PC-3 (cell line): ENCODE measurements around the gene GJD3. TPM values are rescaled to one million over a fixed set of nuclear protein-coding genes. Genes with fewer than 3 reads are reported as not detected.

ENCODE experiments used
- ATAC-seq: fragments of 200-7000 bp; cut with Tn5 transposase; 2 replicates; pipeline ENCODE4 v1.9.1; 2020; ENCODE audit warnings: mild to moderate bottlenecking, moderate library complexity
- BruUV-seq: library from RNA; stranded (reverse); fragments of 400-500 nt; replicated peaks from 2 replicates; lab custom pipeline; 2021; lab: Mats Ljungman, UMichigan
- CTCF ChIA-PET: fragments of 300-600 bp; sonication (Branson Sonifier 250); formaldehyde crosslinking; loops from one replicate; lab custom pipeline; 2022; ENCODE audit warnings: antibody characterized with exemption; lab: Charles Lee
- POLR2A ChIA-PET: fragments of 300-600 bp; sonication (Branson Sonifier 250); formaldehyde crosslinking; loops from one replicate; lab custom pipeline; 2022; ENCODE audit warnings: antibody characterized with exemption; ENCODE audit not compliant: unreplicated experiment; lab: Charles Lee
- DNase-seq: peaks from one replicate; pipeline ENCODE4 v3.0.0-alpha.2; 2015
- H2AFZ ChIP-seq: fragments of 300-600 bp; sonication (generic); 2 replicates; pipeline ENCODE4 v1.6.0; 2016; ENCODE audit warnings: antibody characterized with exemption, low read length
- H3F3A ChIP-seq: fragments of 300-600 bp; sonication (generic); one replicate; pipeline ENCODE4 v1.6.0; 2017; ENCODE audit warnings: antibody characterized with exemption, low read length, control low read depth, mild to moderate bottlenecking; ENCODE audit not compliant: unreplicated experiment
- H3K27ac ChIP-seq: fragments of 300-600 bp; sonication (generic); 2 replicates; pipeline ENCODE4 v1.5.1; 2016; ENCODE audit warnings: mild to moderate bottlenecking, low read length
- H3K27me3 ChIP-seq: fragments of 300-600 bp; sonication (generic); 2 replicates; pipeline ENCODE4 v1.6.1; 2016; ENCODE audit warnings: low read length, mixed read lengths
- H3K36me3 ChIP-seq: fragments of 300-600 bp; sonication (generic); 2 replicates; pipeline ENCODE4 v1.6.1; 2016; ENCODE audit warnings: low read depth, mixed run types, low read length, mixed read lengths
- H3K4me1 ChIP-seq: fragments of 300-600 bp; sonication (generic); 2 replicates; pipeline ENCODE4 v1.5.1; 2016; ENCODE audit warnings: low read length; ENCODE audit not compliant: insufficient read depth
- H3K4me2 ChIP-seq: fragments of 300-600 bp; sonication (generic); 2 replicates; pipeline ENCODE4 v1.6.0; 2016; ENCODE audit warnings: low read length
- H3K4me3 ChIP-seq: fragments of 300-600 bp; sonication (generic); 2 replicates; pipeline ENCODE4 v1.5.1; 2016; ENCODE audit warnings: mild to moderate bottlenecking, low read length, mixed read lengths
- H3K79me2 ChIP-seq: fragments of 300-600 bp; sonication (generic); 2 replicates; pipeline ENCODE4 v1.6.1; 2017; ENCODE audit warnings: low read length, mixed read lengths
- H3K9ac ChIP-seq: fragments of 300-600 bp; sonication (generic); 2 replicates; pipeline ENCODE4 v1.6.0; 2016; ENCODE audit warnings: mild to moderate bottlenecking, low read length
- H3K9me2 ChIP-seq: fragments of 300-600 bp; sonication (generic); replicated peaks from 2 replicates; pipeline ENCODE4 v1.6.1; 2016; ENCODE audit warnings: mixed run types, low read length, mixed read lengths
- H3K9me3 ChIP-seq: fragments of 300-600 bp; sonication (generic); 2 replicates; pipeline ENCODE4 v1.6.1; 2016; ENCODE audit warnings: low read length, mixed read lengths
- H4K20me1 ChIP-seq: fragments of 300-600 bp; sonication (generic); 2 replicates; pipeline ENCODE4 v1.6.1; 2016; ENCODE audit warnings: low read length, mixed read lengths
- EZH2 ChIP-seq: fragments of 300-600 bp; sonication (generic); IDR thresholded peaks from one replicate; pipeline ENCODE4 v1.6.1; 2017; ENCODE audit warnings: antibody characterized with exemption, mild to moderate bottlenecking, low read length; ENCODE audit not compliant: unreplicated experiment
- EZH2phosphoT487 ChIP-seq: fragments of 300-600 bp; sonication (generic); IDR thresholded peaks from 2 replicates; pipeline ENCODE4 v1.6.1; 2018; ENCODE audit warnings: mild to moderate bottlenecking, antibody characterized with exemption, low read length, borderline replicate concordance
- intact Hi-C: fragments of 100-400 bp; cut with micrococcal nuclease; formaldehyde crosslinking; loops from 2 replicates; pipeline ENCODE4 v1.9.0; 2023
- total RNA-seq: library from RNA; depleted of rRNA; stranded (reverse); fragments of >200 nt; gene quantifications from 2 replicates; pipeline ENCODE4 v1.2.3, GENCODE V29; 2014
- TF ChIP-seq, protein P1 (sequence below): fragments of 300-600 bp; sonication (generic); conservative IDR thresholded peaks from 2 replicates; pipeline ENCODE4 v1.5.1; 2017; ENCODE audit warnings: antibody characterized with exemption, low read depth, mild to moderate bottlenecking, low read length

The GJD3 gene
- total RNA-seq, 1 experiment from 2014 or later = not detected

- H3K36me3 ChIP-seq = peaks cover 71% of the 10 kb centered on the region
- intact Hi-C loops = no loop called here
- BruUV-seq = no TSS peak
Observed at GRCh38 chr17:40407460-40407859, 42.9 kb upstream of the GJD3 start.

DNA sequence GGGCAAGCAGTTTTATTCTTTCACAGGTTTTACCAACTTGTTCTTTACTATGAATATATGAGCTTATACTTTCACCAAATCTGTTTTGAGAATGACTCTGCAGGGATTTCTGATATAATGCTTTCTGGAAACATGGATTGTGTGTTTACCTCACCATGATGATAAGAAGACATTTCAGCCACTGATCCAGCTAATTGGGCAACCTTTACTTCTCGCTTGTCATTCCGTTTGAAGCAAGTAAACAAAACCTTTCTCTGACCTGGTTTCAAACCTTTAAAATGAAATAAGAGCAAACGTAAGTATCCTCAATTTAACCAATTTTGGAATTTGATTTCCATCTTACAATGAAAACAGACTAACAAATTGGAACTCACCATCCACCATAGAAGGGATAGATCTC, 39.5 kb upstream of the GJD3 start:
- no peaks in the 10 kb centered on the region for H3K9me2 ChIP-seq
- H3K4me1 ChIP-seq = no peaks in the 10 kb centered on the region
- no peak overlapping the region for H3K4me3 ChIP-seq
- no peak overlapping the region for H3K9ac ChIP-seq
- DNase-seq = no peak
- intact Hi-C loops = no loop called here
- H3K27me3 ChIP-seq = no peaks in the 10 kb centered on the region
- H3K4me2 ChIP-seq = no peak overlapping the region
- peaks cover 4% of the 10 kb centered on the region for H3F3A ChIP-seq
- H3K27ac ChIP-seq = no peak overlapping the region
- POLR2A ChIA-PET = no interaction called here
- CTCF ChIA-PET = no interaction called here
- H4K20me1 ChIP-seq = no peaks in the 10 kb centered on the region
- no peak overlapping the region for H2AFZ ChIP-seq
- no peak for ATAC-seq
- no TSS peak for BruUV-seq
- H3K79me2 ChIP-seq = no peaks in the 10 kb centered on the region
- peaks cover 77% of the 10 kb centered on the region for H3K36me3 ChIP-seq
- H3K9me3 ChIP-seq = no peaks in the 10 kb centered on the region
- no peak for TF ChIP-seq EZH2
- TF ChIP-seq EZH2phosphoT487 = no peak
- TF ChIP-seq, protein P1, sequence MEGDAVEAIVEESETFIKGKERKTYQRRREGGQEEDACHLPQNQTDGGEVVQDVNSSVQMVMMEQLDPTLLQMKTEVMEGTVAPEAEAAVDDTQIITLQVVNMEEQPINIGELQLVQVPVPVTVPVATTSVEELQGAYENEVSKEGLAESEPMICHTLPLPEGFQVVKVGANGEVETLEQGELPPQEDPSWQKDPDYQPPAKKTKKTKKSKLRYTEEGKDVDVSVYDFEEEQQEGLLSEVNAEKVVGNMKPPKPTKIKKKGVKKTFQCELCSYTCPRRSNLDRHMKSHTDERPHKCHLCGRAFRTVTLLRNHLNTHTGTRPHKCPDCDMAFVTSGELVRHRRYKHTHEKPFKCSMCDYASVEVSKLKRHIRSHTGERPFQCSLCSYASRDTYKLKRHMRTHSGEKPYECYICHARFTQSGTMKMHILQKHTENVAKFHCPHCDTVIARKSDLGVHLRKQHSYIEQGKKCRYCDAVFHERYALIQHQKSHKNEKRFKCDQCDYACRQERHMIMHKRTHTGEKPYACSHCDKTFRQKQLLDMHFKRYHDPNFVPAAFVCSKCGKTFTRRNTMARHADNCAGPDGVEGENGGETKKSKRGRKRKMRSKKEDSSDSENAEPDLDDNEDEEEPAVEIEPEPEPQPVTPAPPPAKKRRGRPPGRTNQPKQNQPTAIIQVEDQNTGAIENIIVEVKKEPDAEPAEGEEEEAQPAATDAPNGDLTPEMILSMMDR = no peak

More at GRCh38 chr17:40407460-40407859, 42.9 kb upstream of the GJD3 start:
- no peak overlapping the region for H2AFZ ChIP-seq
- no peaks in the 10 kb centered on the region for H3K4me1 ChIP-seq
- H3K4me3 ChIP-seq = no peak overlapping the region
- ATAC-seq (no peak), DNase-seq (no peak)
- POLR2A ChIA-PET = no interaction called here
- no peaks in the 10 kb centered on the region for H3K27me3 ChIP-seq
- H3K27ac ChIP-seq = no peak overlapping the region
- CTCF ChIA-PET = interaction anchor here (0.6 kb wide), 1 partner anchor 11 kb away, joined by 14 read pairs; no protein-coding TSS in a partner anchor
- no peaks in the 10 kb centered on the region for H3K9me2 ChIP-seq
- H3K79me2 ChIP-seq = no peaks in the 10 kb centered on the region
- peaks cover 4% of the 10 kb centered on the region for H3F3A ChIP-seq
- TF ChIP-seq EZH2 (no peak), EZH2phosphoT487 (no peak)
- TF ChIP-seq, protein P1 = no peak
- no peak overlapping the region for H3K9ac ChIP-seq
- no peak overlapping the region for H3K4me2 ChIP-seq
- no peaks in the 10 kb centered on the region for H4K20me1 ChIP-seq
- no peaks in the 10 kb centered on the region for H3K9me3 ChIP-seq

- Histone ChIP-seq H4K20me1 (0 out of 2 replicates have a peak, but pooled peaks cover 5% of the 10 kb centered on the region), H3K4me1 (no peaks in the 10 kb centered on the region), H3K36me3 (peaks cover 77% of the 10 kb centered on the region), H3K9ac (no peak overlapping the region), H3F3A (peaks cover 9% of the 10 kb centered on the region), H3K27me3 (no peaks in the 10 kb centered on the region), H3K4me2 (no peak overlapping the region), H2AFZ (no peak overlapping the region), H3K9me3 (no peaks in the 10 kb centered on the region), H3K4me3 (no peak overlapping the region), H3K79me2 (no peaks in the 10 kb centered on the region), H3K27ac (no peak overlapping the region), H3K9me2 (no peaks in the 10 kb centered on the region)
- ATAC-seq (no peak), DNase-seq (no peak)
- CTCF ChIA-PET = no interaction called here
- POLR2A ChIA-PET = no interaction called here
- no peak for TF ChIP-seq EZH2phosphoT487
- TF ChIP-seq, protein P1 = no peak
- no peak for TF ChIP-seq EZH2
- BruUV-seq = no TSS peak
- intact Hi-C loops = no loop called here
Observed at GRCh38 chr17:40402668-40403067, 38.1 kb upstream of the GJD3 start.
